Erythroblast (primary cell): ENCODE results near the gene TSHZ1.

Source experiments
- GATA1 ChIP-seq: IDR thresholded peaks from 2 replicates; pipeline ENCODE4 v1.6.1; 2011; ENCODE audit warnings: low read depth, mild to moderate bottlenecking, control low read depth, low read length, moderate library complexity
- POLR2A ChIP-seq: IDR thresholded peaks from 2 replicates; pipeline ENCODE4 v1.6.1; 2011; ENCODE audit warnings: mild to moderate bottlenecking, low read length

- TF ChIP-seq POLR2A: no peak
- TF ChIP-seq GATA1: no peak
Measured at GRCh38 chr18:75176849-75177248, 33.7 kb upstream of the TSHZ1 start.
